Activated CD4-positive, alpha-beta T cell treated with anti-CD3 and anti-CD28 coated beads for 4 hours (primary cell): ENCODE measurements around the gene TSLP.
A peak's percentile ranks its signal among the peaks of the same experiment; 100 is the strongest.

Experiments used
- DNase-seq, 2 donors: peaks; one replicate each; pipeline ENCODE4 v3.0.0-alpha.2; 2020

Gene TSLP

DNA sequence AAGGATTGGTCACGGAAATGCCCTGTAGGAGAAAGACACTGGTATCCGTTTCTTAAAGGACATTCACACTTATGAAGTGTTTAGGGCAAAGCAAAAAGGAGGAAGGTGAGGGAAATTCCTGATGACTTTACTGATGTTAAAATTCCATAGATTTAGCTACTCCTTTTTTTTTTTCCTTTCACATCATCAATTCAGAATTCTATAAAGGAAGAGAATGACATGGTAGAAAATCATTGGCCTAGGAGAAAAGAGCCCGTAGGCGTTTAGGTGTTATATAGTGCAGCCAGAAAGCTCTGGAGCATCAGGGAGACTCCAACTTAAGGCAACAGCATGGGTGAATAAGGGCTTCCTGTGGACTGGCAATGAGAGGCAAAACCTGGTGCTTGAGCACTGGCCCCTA is at the start of gene TSLP:
Gene TSLP, plus strand, starts transcription at position 301 of the 400 bp plus-strand sequence. CDS start 178 bp downstream, outside the sequence.
- DNase-seq = no peak

- no peak for DNase-seq
Observed at GRCh38 chr5:111022301-111022700, 49.2 kb upstream of the TSLP start.

GRCh38 chr5:111028865-111029264 is 42.6 kb upstream of the TSLP start:
- DNase-seq = no peak

GRCh38 chr5:111043712-111044506 is 27.6 kb upstream of the TSLP start:
- DNase-seq = no peak

- DNase-seq = no peak
Observed at GRCh38 chr5:111058064-111058463, 13.4 kb upstream of the TSLP start.

DNA sequence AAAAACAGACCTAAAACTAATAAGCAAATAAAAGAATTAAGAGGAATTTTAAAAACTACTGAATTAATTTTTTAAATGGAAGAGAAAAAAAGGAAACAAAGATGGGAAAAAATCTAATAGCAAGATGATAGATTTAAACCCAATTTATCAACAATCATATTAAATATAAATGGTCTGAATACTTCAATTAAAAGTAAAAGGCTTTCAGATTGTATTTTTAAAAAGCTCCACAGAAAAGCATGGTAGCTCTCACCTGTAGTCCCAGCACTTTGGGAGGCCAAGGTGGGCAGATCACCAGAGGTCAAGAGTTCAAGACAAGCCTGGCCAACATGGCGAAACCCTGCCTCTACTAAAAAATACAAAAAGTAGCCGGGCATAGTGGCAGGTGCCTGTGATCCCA is 11.3 kb upstream of the TSLP start:
- DNase-seq = no peak

DNA sequence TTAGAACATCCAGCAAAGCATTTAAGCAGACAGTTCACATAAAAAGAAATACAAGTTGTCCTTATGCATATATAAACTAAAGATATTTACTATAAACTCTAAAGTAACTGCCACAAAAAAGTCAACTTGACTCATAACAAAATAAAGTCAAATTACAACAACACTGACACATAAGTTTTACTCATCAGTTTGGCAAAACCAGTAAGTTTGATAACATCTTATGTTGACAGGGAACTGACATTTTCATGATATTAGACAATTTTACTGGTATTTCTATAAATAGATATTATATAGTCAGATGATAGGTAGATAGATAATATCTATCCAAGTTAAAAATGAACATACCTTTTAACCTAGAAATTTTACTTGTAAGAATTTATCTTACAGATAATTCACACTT is 9.9 kb upstream of the TSLP start:
- DNase-seq = no peak

DNA sequence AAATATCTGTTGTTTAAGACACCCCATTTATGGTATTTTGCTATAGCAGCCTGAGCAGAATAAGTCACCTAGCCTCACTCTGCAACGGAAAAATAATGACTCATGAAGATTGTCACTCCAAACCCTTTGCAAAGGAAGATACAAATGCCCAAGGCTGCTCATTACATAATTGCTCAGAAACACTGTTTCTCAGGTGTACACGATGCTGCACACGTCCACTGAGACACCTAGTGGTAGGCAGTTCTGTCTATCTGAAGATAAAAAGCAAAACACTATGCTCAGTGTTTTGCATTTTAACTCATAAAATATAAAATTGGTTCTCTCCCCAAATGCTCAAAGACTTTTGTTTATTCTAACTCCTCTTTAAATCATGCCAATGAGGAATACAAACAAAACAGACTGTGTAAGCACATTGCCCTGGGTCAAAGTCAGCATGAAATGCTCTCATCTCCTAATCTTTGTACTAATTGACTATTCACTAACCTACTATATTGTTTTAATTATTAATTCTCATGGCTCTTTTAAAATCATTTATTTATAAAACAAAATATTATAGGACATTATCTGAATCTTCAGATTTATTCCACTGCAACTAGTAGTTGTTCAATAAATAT is 7.7 kb upstream of the TSLP start:
- no peak for DNase-seq

DNA sequence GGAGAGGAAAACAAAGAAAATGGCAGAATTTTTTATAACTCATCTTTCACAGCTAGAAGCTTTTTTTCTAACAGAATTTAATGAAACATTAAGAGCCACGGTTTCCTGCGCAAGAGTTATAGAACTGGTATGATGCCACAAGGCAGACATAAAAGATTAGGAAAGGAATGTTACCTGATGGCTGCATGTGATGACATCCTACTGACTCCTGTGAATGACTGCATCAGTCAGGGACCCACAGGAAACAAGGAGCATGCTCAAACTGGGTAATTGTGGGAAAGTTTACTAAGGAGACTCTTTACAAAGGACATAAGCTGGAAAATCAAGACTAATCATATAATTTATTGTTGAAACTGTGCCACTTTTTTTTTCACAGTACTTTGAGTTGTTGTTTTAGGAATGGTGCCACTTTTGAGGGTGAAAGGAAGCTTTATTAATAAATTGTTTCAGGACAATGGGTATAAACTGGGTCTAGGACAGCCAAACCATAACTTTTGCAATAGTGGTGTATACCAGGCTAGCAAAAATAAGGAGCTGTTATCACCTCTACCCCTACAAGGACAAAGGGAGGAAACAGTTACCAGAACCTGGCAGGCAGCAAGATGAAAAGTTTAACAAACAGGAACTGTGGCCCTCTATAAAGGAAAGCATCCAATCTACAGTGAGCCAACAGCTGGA is 5.1 kb upstream of the TSLP start:
- DNase-seq = no peak

GRCh38 chr5:111068213-111068612 is 3.3 kb upstream of the TSLP start:
- DNase-seq = no peak

- no peak for DNase-seq
Observed at GRCh38 chr5:111069839-111070238, 1.7 kb upstream of the TSLP start.

DNA sequence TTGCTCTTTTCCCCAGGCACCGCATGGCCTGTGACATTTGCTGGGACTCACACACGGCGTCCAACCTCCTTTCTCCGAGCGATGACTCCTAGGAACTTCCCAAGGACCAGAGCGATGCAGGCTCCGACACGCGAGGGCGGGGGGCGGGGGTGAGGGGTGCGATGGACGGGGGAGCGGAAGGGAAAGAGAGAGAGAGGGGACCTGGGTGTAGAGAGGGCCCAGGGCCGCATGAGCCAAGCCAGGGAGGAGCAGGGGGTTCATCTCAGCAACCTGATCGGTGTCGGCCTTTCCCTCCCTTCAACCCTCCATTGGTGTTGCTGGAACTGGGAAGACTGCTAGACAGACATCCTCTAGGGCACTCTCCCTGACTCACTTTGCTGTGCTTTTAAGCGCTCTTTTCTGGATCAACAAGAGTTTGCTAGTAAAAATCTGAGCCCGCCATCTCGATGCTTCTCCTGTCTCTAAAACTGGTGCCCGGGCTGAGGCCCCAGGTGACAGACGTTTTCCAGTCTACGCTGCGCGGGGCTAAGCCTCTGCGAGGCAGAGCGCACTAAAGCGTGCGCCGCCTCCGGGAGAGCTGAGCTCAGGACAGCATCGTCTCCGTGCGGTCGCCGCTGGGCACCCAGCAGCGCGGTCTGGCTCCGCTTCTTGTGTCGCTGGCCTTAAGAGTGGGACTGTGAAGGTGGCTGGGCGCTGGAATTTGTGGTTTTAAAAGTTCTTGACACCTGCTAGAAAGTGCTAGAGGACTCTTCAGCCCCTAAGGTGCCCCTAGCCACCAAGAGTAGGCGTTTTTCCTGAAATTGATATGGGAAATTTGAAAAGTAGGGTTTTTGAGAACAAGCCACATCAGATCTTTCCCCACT is 1.0 kb upstream of the TSLP start:
- DNase-seq = peak in 1 of 2 donors; percentile 15

DNA sequence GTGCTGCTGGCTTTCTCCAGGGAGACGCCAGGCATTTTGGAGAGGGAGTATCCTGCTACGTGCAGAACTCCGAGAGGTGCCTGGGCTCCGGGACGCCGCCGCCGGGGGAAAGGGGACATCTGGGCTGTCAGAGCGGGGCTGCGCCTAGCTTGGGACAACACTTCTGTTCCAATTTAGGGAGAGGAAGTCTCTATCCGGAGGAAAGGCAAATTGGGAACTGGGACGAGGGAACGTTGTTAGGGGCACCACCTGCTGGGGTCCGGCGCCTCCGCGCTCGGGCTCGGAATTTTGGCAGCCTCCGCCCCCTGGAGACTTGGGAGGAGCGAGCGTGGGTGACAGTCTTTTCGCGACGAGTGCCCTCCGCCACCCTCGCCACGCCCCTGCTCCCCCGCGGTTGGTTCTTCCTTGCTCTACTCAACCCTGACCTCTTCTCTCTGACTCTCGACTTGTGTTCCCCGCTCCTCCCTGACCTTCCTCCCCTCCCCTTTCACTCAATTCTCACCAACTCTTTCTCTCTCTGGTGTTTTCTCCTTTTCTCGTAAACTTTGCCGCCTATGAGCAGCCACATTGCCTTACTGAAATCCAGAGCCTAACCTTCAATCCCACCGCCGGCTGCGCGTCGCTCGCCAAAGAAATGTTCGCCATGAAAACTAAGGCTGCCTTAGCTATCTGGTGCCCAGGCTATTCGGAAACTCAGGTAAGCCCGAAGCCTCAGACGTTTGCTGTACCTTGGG is 1.6 kb downstream of the TSLP start:
- DNase-seq = peak; percentile 58 to 63

GRCh38 chr5:111074244-111074643 is 2.7 kb downstream of the TSLP start:
- no peak for DNase-seq

DNA sequence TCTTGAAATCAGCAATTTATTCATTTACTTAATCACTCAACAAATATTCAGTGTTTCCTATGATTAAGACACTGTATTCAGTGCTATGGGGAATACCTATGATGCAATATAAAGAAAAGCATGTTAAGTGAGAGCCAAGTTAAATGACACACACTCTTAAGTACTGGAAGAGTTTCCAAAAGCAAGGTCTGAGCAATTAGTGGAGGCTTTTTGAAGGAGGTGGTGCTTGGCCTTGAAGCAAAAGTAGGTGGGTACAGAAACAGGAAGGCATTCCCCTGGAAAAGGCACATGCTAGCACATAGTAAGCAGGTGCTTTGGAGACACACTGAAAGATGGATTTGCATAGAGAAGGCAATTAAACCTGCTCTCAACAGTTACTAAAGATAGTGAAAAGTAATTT is 4.0 kb downstream of the TSLP start:
- no peak for DNase-seq

DNA sequence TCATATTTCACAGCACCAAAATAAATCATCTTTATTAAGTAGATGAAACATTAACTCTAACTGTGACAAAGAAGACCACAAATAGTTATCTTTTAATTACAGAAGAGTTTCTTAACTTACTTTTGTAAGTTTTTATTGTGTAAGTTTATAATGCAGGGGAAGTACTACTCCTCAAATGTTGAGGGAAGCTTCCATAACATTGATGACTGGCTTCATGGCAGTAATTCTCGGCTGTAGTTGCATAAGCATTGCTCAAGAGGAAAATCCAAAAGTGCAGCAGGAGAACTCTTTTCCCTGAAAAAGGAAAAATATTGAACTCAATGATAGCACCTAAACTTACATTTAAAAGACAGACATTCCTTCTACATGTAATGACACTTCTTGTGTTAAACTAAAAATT is 4.6 kb downstream of the TSLP start:
- no peak for DNase-seq

DNA sequence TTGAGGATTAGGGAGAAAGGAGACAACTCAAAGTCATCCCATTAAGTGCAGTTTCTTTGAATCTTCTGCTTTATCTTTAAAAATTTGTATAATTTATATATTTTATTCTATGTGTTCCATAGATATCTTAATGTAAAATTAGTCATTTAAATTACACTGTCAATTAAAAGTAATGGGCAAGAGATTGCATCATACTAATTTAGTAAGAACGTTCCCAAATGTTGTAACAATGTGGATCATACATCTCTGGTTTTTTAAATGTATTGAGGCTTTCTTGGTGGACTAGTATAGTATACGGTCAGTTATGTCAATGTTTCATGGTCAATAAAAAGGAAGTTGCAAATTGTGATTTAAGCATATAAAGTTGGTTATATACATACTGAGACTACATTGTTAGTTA is 6.2 kb downstream of the TSLP start:
- no peak for DNase-seq

- DNase-seq = no peak
Observed at GRCh38 chr5:111079846-111080245, 8.3 kb downstream of the TSLP start.

- no peak for DNase-seq
Observed at GRCh38 chr5:111083323-111083722, 11.8 kb downstream of the TSLP start.

GRCh38 chr5:111092062-111092853 is 20.7 kb downstream of the TSLP start, which contains the start of gene WDR36:
WDR36 (plus strand) TSS chr5:111092348; CDS start chr5:111092457, 109 bp downstream.
- DNase-seq = peak; percentile 89 to 91

DNA sequence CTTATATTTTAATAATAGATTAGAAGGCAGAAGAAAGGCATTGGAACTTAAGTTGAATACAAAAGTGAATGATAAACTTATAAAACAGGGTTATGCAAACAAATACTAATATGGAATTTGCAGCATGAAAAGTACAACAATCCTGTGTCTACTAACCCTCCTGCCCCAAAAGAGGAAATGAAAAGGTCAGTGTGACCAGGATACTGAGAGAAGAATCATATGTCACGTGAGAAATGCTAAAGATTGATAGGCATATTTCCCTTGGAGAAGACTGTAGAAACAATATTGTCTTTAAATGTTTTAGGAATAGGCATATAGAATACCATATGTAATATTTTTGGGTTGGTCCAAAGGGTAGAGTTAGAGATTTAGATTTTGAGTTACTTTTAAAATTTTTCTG is 24.5 kb downstream of the TSLP start:
- no peak for DNase-seq
